B cell (primary cell): ENCODE data around the gene MVD. TPM values are rescaled to one million over a fixed set of nuclear protein-coding genes. Genes with fewer than 3 reads are reported as not detected.
A peak's percentile ranks its signal among the peaks of the same experiment; 100 is the strongest.

Experiments
- ATAC-seq: fragments of 200-7000 bp; cut with Tn5 transposase; one replicate; pipeline ENCODE4 v1.10.0; 2021; ENCODE audit warnings: low read depth, mild to moderate bottlenecking, moderate number of reproducible peaks, moderate library complexity
- CTCF ChIA-PET: fragments of 350-600 bp; sonication (Branson Sonifier 250); formaldehyde crosslinking; loops from one replicate; lab custom pipeline; 2021; ENCODE audit warnings: antibody characterized with exemption, inconsistent platforms; lab: Charles Lee
- POLR2A ChIA-PET: fragments of 350-600 bp; sonication (Branson Sonifier 250); formaldehyde crosslinking; loops from one replicate; lab custom pipeline; 2021; ENCODE audit warnings: antibody characterized with exemption; lab: Charles Lee
- DNase-seq: peaks from one replicate; pipeline ENCODE4 v3.0.0; 2013
- H2AFZ ChIP-seq: 2 replicates; pipeline ENCODE4 v1.6.1; 2012; ENCODE audit warnings: mild to moderate bottlenecking, low read depth, low read length; ENCODE audit not compliant: insufficient read depth, poor library complexity, severe bottlenecking
- H3K27ac ChIP-seq, 2 donors: 1 replicate in 1 of 2; 2 replicates in 1 of 2; pipeline ENCODE4 v1.5.1; 2012 to 2013; ENCODE audit warnings: low read length in 2 of 2, mild to moderate bottlenecking in 2 of 2, moderate library complexity in 1 of 2
- H3K27me3 ChIP-seq, 4 experiments: fragments of 200-600 bp in 1 of 4; sonication (generic) in 1 of 4; replicated peaks in 1 of 4; 1 replicate in 2 of 4; 2 replicates in 2 of 4; pipeline versions ENCODE4 v1.6.1 to v1.7.0; 2013 to 2016; ENCODE audit warnings: low read length in 3 of 4, mild to moderate bottlenecking in 2 of 4, mixed read lengths in 1 of 4, moderate library complexity in 1 of 4; ENCODE audit not compliant: insufficient read depth in 4 of 4, control insufficient read depth in 3 of 4; ENCODE audit errors: control extremely low read depth in 1 of 4
- H3K36me3 ChIP-seq, 2 experiments: replicated peaks in 1 of 2; 1 replicate in 1 of 2; 2 replicates in 1 of 2; pipeline versions ENCODE4 v1.6.1 to v1.7.1; 2013; ENCODE audit warnings: low read length in 1 of 2; ENCODE audit not compliant: insufficient read depth in 2 of 2, control insufficient read depth in 1 of 2; ENCODE audit errors: control extremely low read depth in 1 of 2, extremely low read depth in 1 of 2
- H3K4me1 ChIP-seq, 2 donors: fragments of 200-600 bp in 1 of 2; sonication (generic) in 1 of 2; 1 replicate in 1 of 2; 2 replicates in 1 of 2; pipeline versions ENCODE4 v1.5.1 to v1.6.1; 2013 to 2017; ENCODE audit warnings: low read length in 2 of 2; ENCODE audit not compliant: control insufficient read depth in 2 of 2, insufficient read depth in 2 of 2
- H3K4me2 ChIP-seq: replicated peaks from 2 replicates; pipeline ENCODE3; 2012; ENCODE audit warnings: mild to moderate bottlenecking, low read depth, low read length; ENCODE audit not compliant: poor library complexity, severe bottlenecking
- H3K4me3 ChIP-seq, 5 experiments: fragments of 200-600 bp in 1 of 5; sonication (generic) in 1 of 5; 1 replicate in 3 of 5; 2 replicates in 2 of 5; pipeline versions ENCODE4 v1.5.1 to v1.7.0; 2011 to 2016; ENCODE audit warnings: low read length in 4 of 5, mild to moderate bottlenecking in 4 of 5, low read depth in 2 of 5, control low read depth in 1 of 5, moderate library complexity in 1 of 5; ENCODE audit not compliant: insufficient read depth in 1 of 5; ENCODE audit errors: control extremely low read depth in 1 of 5, extremely low read depth in 1 of 5
- H3K79me2 ChIP-seq: fragments of 200-600 bp; sonication (generic); one replicate; pipeline ENCODE4 v1.6.0; 2016; ENCODE audit warnings: low read length; ENCODE audit not compliant: control insufficient read depth, insufficient read depth
- H3K9ac ChIP-seq: fragments of 200-600 bp; sonication (generic); 2 replicates; pipeline ENCODE4 v1.6.1; 2017; ENCODE audit warnings: mild to moderate bottlenecking, low read length, moderate library complexity
- H3K9me3 ChIP-seq, 3 donors: one replicate each; pipeline versions ENCODE4 v1.6.1 to v1.7.1; 2013; ENCODE audit warnings: low read length in 2 of 3; ENCODE audit not compliant: control insufficient read depth in 2 of 3, insufficient read depth in 1 of 3; ENCODE audit errors: control extremely low read depth in 1 of 3
- H4K20me1 ChIP-seq: 2 replicates; pipeline ENCODE4 v1.6.0; 2012; ENCODE audit warnings: mild to moderate bottlenecking, low read length; ENCODE audit not compliant: insufficient read depth, control insufficient read depth, poor library complexity, severe bottlenecking
- H3K27ac Mint-ChIP-seq: one replicate; pipeline ENCODE4 v1.8.0; 2021; ENCODE audit warnings: mixed read lengths
- H3K27me3 Mint-ChIP-seq: one replicate; pipeline ENCODE4 v1.8.0; 2021; ENCODE audit warnings: mixed read lengths
- H3K4me1 Mint-ChIP-seq: one replicate; pipeline ENCODE4 v1.8.0; 2021; ENCODE audit warnings: mixed read lengths
- H3K4me3 Mint-ChIP-seq: one replicate; pipeline ENCODE4 v1.8.0; 2021; ENCODE audit warnings: mixed read lengths
- H3K9me3 Mint-ChIP-seq: one replicate; pipeline ENCODE4 v1.8.0; 2022; ENCODE audit warnings: mixed read lengths; ENCODE audit not compliant: insufficient read depth
- EZH2 ChIP-seq: IDR thresholded peaks from 2 replicates; pipeline ENCODE4 v1.6.1; 2012; ENCODE audit warnings: borderline replicate concordance, low read depth, mild to moderate bottlenecking, moderate library complexity, low read length; ENCODE audit not compliant: insufficient read depth, poor library complexity, severe bottlenecking
- WGBS: methylation state at CpG from one replicate; pipeline ENCODE4 v1.1.5; 2013; ENCODE audit warnings: missing lambda C conversion rate; ENCODE audit not compliant: insufficient coverage; 5-methylcytosine and 5-hydroxymethylcytosine counted together
- intact Hi-C: fragments of 100-400 bp; cut with micrococcal nuclease; formaldehyde crosslinking; loops from one replicate; pipeline ENCODE4 v1.10.0; 2022
- polyA plus RNA-seq: library from polyadenylated mRNA; depleted of rRNA; stranded (reverse); fragments of >200 nt; gene quantifications from 2 replicates; pipeline ENCODE4 v1.2.3, GENCODE V29; 2012
- total RNA-seq, 2 donors: library from RNA; stranded (reverse); fragments of 120-200 nt in 1 of 2; gene quantifications; 1 replicate in 1 of 2; 2 replicates in 1 of 2; pipeline versions ENCODE4 v1.2.3 to v1.2.4, GENCODE V29; 2013 to 2022
- TF ChIP-seq, protein P1 (sequence below): fragments of 200-600 bp; IDR thresholded peaks from one replicate; pipeline ENCODE4 v1.8.0; 2022; ENCODE audit warnings: antibody characterized with exemption, mild to moderate bottlenecking

Gene MVD
- total and polyA plus RNA-seq, 2 donors (not counting 1 experiment from before 2014, with no cell fraction given) = 40.9 to 95.4 TPM

DNA sequence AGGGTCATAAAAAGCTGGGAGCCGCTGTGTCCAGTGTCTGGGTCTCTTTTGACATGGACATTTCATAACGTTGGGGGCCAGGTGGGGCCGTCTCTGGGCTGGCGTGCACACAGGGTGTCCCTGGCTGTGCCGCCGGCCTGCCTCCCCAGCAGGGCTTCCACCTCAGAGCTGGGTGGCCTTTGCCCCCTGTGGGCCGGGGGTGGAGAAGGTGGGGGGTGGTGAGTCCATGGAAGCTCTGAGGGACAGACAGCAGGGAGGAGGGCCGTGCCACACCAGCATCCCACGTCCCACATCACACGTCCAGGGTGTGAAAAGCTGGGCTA, 24.3 kb upstream of the MVD start:
- peak overlapping the region; percentile 97 for H3K4me2 ChIP-seq

More for the DNA sequence above, 24.3 kb upstream of the MVD start:
- no peak overlapping the region for H3K4me3 ChIP-seq
- no peak overlapping the region for H3K9ac ChIP-seq
- peak overlapping the region; percentile 81 for H3K4me3 Mint-ChIP-seq
- peaks cover 25% of the 10 kb centered on the region for H3K79me2 ChIP-seq
- peaks cover 17% of the 10 kb centered on the region for H4K20me1 ChIP-seq
- H3K36me3 ChIP-seq = no peaks in the 10 kb centered on the region
- H3K9me3 Mint-ChIP-seq = no peaks in the 10 kb centered on the region
- peaks cover 0 to 4% (median 0%) of the 10 kb centered on the region in 3 donors for H3K9me3 ChIP-seq
- DNase-seq (no peak), ATAC-seq (no peak)
- intact Hi-C loops = loop anchor here (10.0 kb wide), 1 partner anchor 878 kb away; the partner anchor contains the start of gene RPL13
- peaks cover 41% of the 10 kb centered on the region for H3K4me1 Mint-ChIP-seq
- CTCF ChIA-PET = interaction anchor here (0.8 to 1.4 kb wide), 4 partner anchors 20 to 54 kb away, joined by 3 to 6 read pairs (median 4); partner anchors contain the start of gene IL17C
- POLR2A ChIA-PET = interaction anchor here (0.5 to 1.9 kb wide), 4 partner anchors 14 to 380 kb away, joined by 3 to 11 read pairs (median 4); no protein-coding TSS in a partner anchor
- TF ChIP-seq EZH2 = no peak
- TF ChIP-seq, protein P1, sequence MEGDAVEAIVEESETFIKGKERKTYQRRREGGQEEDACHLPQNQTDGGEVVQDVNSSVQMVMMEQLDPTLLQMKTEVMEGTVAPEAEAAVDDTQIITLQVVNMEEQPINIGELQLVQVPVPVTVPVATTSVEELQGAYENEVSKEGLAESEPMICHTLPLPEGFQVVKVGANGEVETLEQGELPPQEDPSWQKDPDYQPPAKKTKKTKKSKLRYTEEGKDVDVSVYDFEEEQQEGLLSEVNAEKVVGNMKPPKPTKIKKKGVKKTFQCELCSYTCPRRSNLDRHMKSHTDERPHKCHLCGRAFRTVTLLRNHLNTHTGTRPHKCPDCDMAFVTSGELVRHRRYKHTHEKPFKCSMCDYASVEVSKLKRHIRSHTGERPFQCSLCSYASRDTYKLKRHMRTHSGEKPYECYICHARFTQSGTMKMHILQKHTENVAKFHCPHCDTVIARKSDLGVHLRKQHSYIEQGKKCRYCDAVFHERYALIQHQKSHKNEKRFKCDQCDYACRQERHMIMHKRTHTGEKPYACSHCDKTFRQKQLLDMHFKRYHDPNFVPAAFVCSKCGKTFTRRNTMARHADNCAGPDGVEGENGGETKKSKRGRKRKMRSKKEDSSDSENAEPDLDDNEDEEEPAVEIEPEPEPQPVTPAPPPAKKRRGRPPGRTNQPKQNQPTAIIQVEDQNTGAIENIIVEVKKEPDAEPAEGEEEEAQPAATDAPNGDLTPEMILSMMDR = no peak
- WGBS = 86% methylated on average over 6 of the region's 10 CpGs
- H3K4me1 ChIP-seq = peaks cover 29 to 55% of the 10 kb centered on the region in 2 donors
- H3K27ac Mint-ChIP-seq = no peak overlapping the region
- H3K27ac ChIP-seq = no peak overlapping the region
- H3K27me3 ChIP-seq = no peaks in the 10 kb centered on the region
- no peaks in the 10 kb centered on the region for H3K27me3 Mint-ChIP-seq
- H2AFZ ChIP-seq = no peak overlapping the region
